Keratinocyte (primary cell): Measurements from ENCODE around the gene TMEM126B. TPM values are rescaled to one million over a fixed set of nuclear protein-coding genes. Genes with fewer than 3 reads are reported as not detected.

Experiments used
- DNase-seq: peaks from one replicate; pipeline ENCODE4 v3.0.0-alpha.2; 2011; ENCODE audit warnings: low read depth, missing footprints, low spot score
- FAIRE-seq: peaks from 2 replicates; lab custom pipeline; 2011; peaks lifted over from hg19 to GRCh38; lab: Jason Lieb, UNC
- H2AFZ ChIP-seq: 2 replicates; pipeline ENCODE4 v1.6.0; 2012; ENCODE audit warnings: low read length, control low read depth, inconsistent platforms; ENCODE audit not compliant: control insufficient read depth
- H3K27ac ChIP-seq: 2 replicates; pipeline ENCODE4 v1.5.1; 2011; ENCODE audit warnings: low read length; ENCODE audit not compliant: control insufficient read depth, insufficient read depth
- H3K27me3 ChIP-seq: 3 replicates; pipeline ENCODE4 v1.6.0; 2011; ENCODE audit warnings: low read length; ENCODE audit not compliant: control insufficient read depth, insufficient read depth; ENCODE audit errors: extremely low read depth
- H3K36me3 ChIP-seq, 2 experiments: 2 replicates in 1 of 2; 3 replicates in 1 of 2; pipeline ENCODE4 v1.5.1; 2011; ENCODE audit warnings: low read length in 2 of 2, mild to moderate bottlenecking in 1 of 2; ENCODE audit not compliant: control insufficient read depth in 2 of 2, insufficient read depth in 2 of 2; ENCODE audit errors: extremely low read depth in 1 of 2
- H3K4me1 ChIP-seq: 3 replicates; pipeline ENCODE4 v1.5.1; 2011; ENCODE audit warnings: low read length; ENCODE audit not compliant: control insufficient read depth, insufficient read depth; ENCODE audit errors: extremely low read depth
- H3K4me2 ChIP-seq: 3 replicates; pipeline ENCODE4 v1.6.0; 2011; ENCODE audit warnings: low read depth, low read length; ENCODE audit not compliant: control insufficient read depth, insufficient read depth; ENCODE audit errors: extremely low read depth
- H3K4me3 ChIP-seq, 3 experiments: fragments of 200-600 bp in 1 of 3; sonication (generic) in 1 of 3; 2 replicates in 2 of 3; 3 replicates in 1 of 3; pipeline ENCODE4 v1.5.1; 2011 to 2016; ENCODE audit warnings: low read length in 3 of 3, mild to moderate bottlenecking in 3 of 3, control low read depth in 2 of 3, inconsistent platforms in 1 of 3, low read depth in 1 of 3, mixed read lengths in 1 of 3, mixed run types in 1 of 3, moderate library complexity in 1 of 3; ENCODE audit not compliant: control insufficient read depth in 2 of 3, insufficient read depth in 2 of 3; ENCODE audit errors: extremely low read depth in 1 of 3
- H3K79me2 ChIP-seq: 2 replicates; pipeline ENCODE4 v1.6.0; 2012; ENCODE audit warnings: low read length; ENCODE audit not compliant: control insufficient read depth, insufficient read depth
- H3K9ac ChIP-seq: 3 replicates; pipeline ENCODE4 v1.6.0; 2011; ENCODE audit warnings: low read length; ENCODE audit not compliant: control insufficient read depth, insufficient read depth; ENCODE audit errors: extremely low read depth
- H3K9me1 ChIP-seq: 3 replicates; pipeline ENCODE4 v1.6.0; 2011; ENCODE audit warnings: low read length; ENCODE audit not compliant: control insufficient read depth, insufficient read depth; ENCODE audit errors: extremely low read depth
- H3K9me3 ChIP-seq: 2 replicates; pipeline ENCODE4 v1.5.1; 2012; ENCODE audit warnings: low read depth, low read length; ENCODE audit not compliant: control insufficient read depth
- H4K20me1 ChIP-seq: 3 replicates; pipeline ENCODE4 v1.6.0; 2011; ENCODE audit warnings: low read length; ENCODE audit not compliant: control insufficient read depth, insufficient read depth; ENCODE audit errors: extremely low read depth
- EZH2 ChIP-seq: IDR thresholded peaks from one replicate; pipeline ENCODE4 v1.6.1; 2012; ENCODE audit warnings: inconsistent platforms, mild to moderate bottlenecking, low read length, moderate library complexity
- dilution Hi-C: fragments of 300-500 bp; cut with MboI; formaldehyde crosslinking; loops from one replicate; pipeline ENCODE4 v1.7.0; 2020; ENCODE audit warnings: low sequenced_read_pairs; ENCODE audit not compliant: extremely low pct_ligation_motif_present
- polyA plus RNA-seq, 5 experiments: library from polyadenylated mRNA; depleted of rRNA in 3 of 5; stranded (reverse) in 3 of 5; stranded (forward) in 1 of 5; unstranded in 1 of 5; fragments of >200 nt; gene quantifications; 1 replicate in 1 of 5; 2 replicates in 3 of 5; 3 replicates in 1 of 5; pipeline versions ENCODE4 v1.2.1 to v1.2.3, GENCODE V29; 2011 to 2012; ENCODE audit warnings: missing spikeins in 2 of 5, low read depth in 1 of 5, low replicate concordance in 1 of 5
- TF ChIP-seq, protein P1 (sequence below), 3 experiments: IDR thresholded peaks in 1 of 3; conservative IDR thresholded peaks in 1 of 3; optimal IDR thresholded peaks in 1 of 3; 2 replicates in 2 of 3; 3 replicates in 1 of 3; pipeline versions ENCODE3 to v1.5.1; 2011; ENCODE audit warnings: low read length in 3 of 3, mild to moderate bottlenecking in 3 of 3, moderate library complexity in 2 of 3, control low read depth in 1 of 3, inconsistent platforms in 1 of 3; ENCODE audit not compliant: insufficient read depth in 2 of 3; ENCODE audit errors: extremely low read depth in 1 of 3

Gene TMEM126B
- polyA plus RNA-seq, 1 donor (not counting 4 experiments of a cell fraction or from before 2014, with no cell fraction given), result 105 TPM

DNA sequence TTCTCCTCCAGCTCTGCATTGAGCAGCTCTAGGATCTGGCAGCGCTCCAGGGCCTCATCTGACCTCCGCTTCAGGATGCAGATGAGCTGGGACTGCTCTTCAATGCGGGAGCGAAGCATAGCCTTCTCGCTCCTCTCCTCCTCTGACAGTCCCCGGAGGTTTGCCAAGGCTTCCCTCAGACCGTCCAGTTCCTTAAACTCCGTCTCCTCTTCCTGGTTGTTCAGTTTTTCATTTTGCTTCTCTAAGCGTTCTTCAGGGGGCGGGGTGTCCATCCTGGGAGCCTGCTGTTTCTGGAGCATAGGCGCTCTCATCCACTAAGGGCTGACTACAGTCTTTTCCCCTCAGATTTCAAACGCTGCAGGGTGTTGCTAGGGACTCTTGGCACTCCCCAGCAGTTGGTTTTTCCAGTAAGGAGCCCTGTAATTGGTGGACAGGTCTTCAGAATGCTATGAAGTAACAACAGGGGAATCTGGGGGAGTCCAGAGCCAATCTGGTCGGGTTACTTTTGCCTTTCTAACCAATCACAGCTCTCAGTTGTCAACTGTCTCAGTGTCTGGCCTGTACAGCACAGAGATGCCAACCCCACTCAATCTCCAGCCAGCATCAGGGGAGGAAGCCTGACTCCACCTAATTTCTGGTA, 57.5 kb downstream of the TMEM126B start, which contains the start of gene CCDC89:
Gene CCDC89 (minus strand): TSS at position 376 of the 640 bp plus-strand sequence. CDS start 65 bp downstream, at position 311.
- H3K36me3 ChIP-seq, result no peaks in the 10 kb centered on the region
- peak within 1 kb of the TSS; percentile 60 for H2AFZ ChIP-seq
- no peak for TF ChIP-seq EZH2
- TF ChIP-seq, protein P1, sequence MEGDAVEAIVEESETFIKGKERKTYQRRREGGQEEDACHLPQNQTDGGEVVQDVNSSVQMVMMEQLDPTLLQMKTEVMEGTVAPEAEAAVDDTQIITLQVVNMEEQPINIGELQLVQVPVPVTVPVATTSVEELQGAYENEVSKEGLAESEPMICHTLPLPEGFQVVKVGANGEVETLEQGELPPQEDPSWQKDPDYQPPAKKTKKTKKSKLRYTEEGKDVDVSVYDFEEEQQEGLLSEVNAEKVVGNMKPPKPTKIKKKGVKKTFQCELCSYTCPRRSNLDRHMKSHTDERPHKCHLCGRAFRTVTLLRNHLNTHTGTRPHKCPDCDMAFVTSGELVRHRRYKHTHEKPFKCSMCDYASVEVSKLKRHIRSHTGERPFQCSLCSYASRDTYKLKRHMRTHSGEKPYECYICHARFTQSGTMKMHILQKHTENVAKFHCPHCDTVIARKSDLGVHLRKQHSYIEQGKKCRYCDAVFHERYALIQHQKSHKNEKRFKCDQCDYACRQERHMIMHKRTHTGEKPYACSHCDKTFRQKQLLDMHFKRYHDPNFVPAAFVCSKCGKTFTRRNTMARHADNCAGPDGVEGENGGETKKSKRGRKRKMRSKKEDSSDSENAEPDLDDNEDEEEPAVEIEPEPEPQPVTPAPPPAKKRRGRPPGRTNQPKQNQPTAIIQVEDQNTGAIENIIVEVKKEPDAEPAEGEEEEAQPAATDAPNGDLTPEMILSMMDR (optimal IDR thresholded peaks at IDR 0.05 in 1 of 3, IDR thresholded peaks at IDR 0.05 in 1 of 3, conservative IDR thresholded peaks at IDR 0.05 in 1 of 3; ENCODE audit: extremely low read depth in 1 of 3, insufficient read depth in 2 of 3, low read length in 3 of 3), result no peak
- no peaks in the 10 kb centered on the region for H3K79me2 ChIP-seq
- peak within 1 kb of the TSS; percentile 0 to 52 (median 25) for H3K4me3 ChIP-seq
- no peaks in the 10 kb centered on the region for H3K9me3 ChIP-seq
- FAIRE-seq (peak; percentile 17), DNase-seq (peak; percentile 32)
- H3K9me1 ChIP-seq, result no peaks in the 10 kb centered on the region
- H3K27me3 ChIP-seq, result no peaks in the 10 kb centered on the region
- no peaks in the 10 kb centered on the region for H4K20me1 ChIP-seq
- dilution Hi-C loops, result no loop called here
- H3K9ac ChIP-seq, result peak within 1 kb of the TSS; percentile 24
- no peaks in the 10 kb centered on the region for H3K4me1 ChIP-seq
- H3K4me2 ChIP-seq, result peak within 1 kb of the TSS; percentile 56
- H3K27ac ChIP-seq, result no peak within 1 kb of the TSS

Other genes with a start within 250 kb of the TMEM126B start
- gene DLG2, start 1.2 kb upstream of the TMEM126B start, polyA plus RNA-seq, result 0.19 to 0.55 TPM (median 0.37 TPM) in 3 replicates
- gene TMEM126A, start 19.4 kb downstream of the TMEM126B start, polyA plus RNA-seq, result 32.9 to 70.2 TPM (median 45.3 TPM) in 3 replicates
- 9.1 to 23.8 TPM (median 20.1 TPM) in 3 replicates for gene CREBZF, start 36.5 kb downstream of the TMEM126B start, polyA plus RNA-seq
- 0.09 to 0.54 TPM (median 0.31 TPM) in 3 replicates for gene CCDC89, start 57.6 kb downstream of the TMEM126B start, polyA plus RNA-seq
- gene SYTL2, start 182.5 kb downstream of the TMEM126B start, polyA plus RNA-seq, result 1.3 to 3.1 TPM (median 1.4 TPM) in 3 replicates
- not detected in 3 replicates for gene CCDC83, start 226.8 kb downstream of the TMEM126B start, polyA plus RNA-seq